Left ventricle myocardium inferior (tissue), 1 donor: Measurements from ENCODE around the gene BOC. TPM values are rescaled to one million over a fixed set of nuclear protein-coding genes. Genes with fewer than 3 reads are reported as not detected.

Experiments
- DNase-seq: peaks from one replicate; pipeline ENCODE4 v3.0.0-alpha.2; 2020
- H3K27ac ChIP-seq: fragments of 200-600 bp; replicated peaks from 2 replicates; pipeline ENCODE4 v1.8.0; 2021
- H3K27me3 ChIP-seq: fragments of 200-600 bp; 2 replicates; pipeline ENCODE4 v1.8.0; 2021; ENCODE audit warnings: low read depth
- H3K36me3 ChIP-seq: fragments of 200-600 bp; 2 replicates; pipeline ENCODE4 v1.8.0; 2021
- H3K4me1 ChIP-seq: fragments of 200-600 bp; 2 replicates; pipeline ENCODE4 v1.8.0; 2021
- H3K4me3 ChIP-seq: fragments of 200-600 bp; 2 replicates; pipeline ENCODE4 v1.8.0; 2021; ENCODE audit warnings: mild to moderate bottlenecking, moderate library complexity
- H3K9me3 ChIP-seq: fragments of 200-600 bp; replicated peaks from 2 replicates; pipeline ENCODE4 v1.8.0; 2021
- intact Hi-C: fragments of 100-400 bp; cut with micrococcal nuclease; formaldehyde crosslinking; loops from one replicate; pipeline ENCODE4 v1.11.0; 2022
- total RNA-seq: library from RNA; stranded (reverse); fragmentation: NEBNext Ultra II Directional; extraction: Animal tissue kit (Norgen Biotek cat#: 25700); gene quantifications from one replicate; pipeline ENCODE4 v1.2.1, GENCODE V29; 2021
- TF ChIP-seq, protein P1 (sequence below): fragments of 200-600 bp; IDR thresholded peaks from 2 replicates; pipeline ENCODE4 v1.8.0; 2021; ENCODE audit warnings: antibody characterized with exemption, mild to moderate bottlenecking, borderline replicate concordance
- donor health status: DM: no; HTN: yes; CAD: no; lungs with severe emphysema.

Gene BOC
- total RNA-seq, 1 donor from 2014 or later = 6.7 TPM

DNA sequence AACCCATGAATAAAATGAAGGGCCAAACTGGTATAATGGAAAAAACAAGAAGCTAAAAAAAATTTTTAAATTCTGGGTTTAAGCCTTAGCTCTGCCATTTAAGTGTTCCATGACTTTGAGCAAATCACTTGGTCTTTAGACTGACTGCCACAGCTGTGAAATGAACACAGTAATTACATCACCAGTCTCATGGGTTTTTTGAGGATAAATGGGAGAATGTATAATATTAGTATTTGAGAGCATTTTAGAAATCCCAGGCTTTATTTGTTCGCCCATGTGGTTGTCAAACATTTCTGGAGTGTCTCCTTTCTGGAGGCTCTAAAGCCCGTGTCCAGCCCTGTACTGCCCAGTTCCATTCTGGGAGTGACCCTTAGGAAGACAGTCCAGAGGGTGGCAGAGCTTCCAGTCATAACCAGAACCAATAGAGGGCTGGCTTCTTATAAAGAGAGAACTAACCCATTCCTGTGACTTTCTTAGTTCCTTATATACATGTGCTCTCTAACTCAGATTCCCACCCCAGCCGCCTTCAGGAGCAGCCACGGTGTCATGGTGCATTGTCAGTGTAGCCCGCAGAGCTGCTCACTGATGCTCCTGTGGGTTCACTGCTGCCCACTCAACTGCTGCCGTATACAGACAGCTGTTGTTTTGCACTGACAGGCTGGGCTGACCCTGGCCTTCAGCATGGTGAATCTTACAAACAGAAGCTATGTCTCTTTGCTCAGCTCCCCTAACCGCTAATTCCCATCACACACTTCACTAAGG, 44.7 kb downstream of the BOC start:
- no peak for DNase-seq
- TF ChIP-seq, protein P1, sequence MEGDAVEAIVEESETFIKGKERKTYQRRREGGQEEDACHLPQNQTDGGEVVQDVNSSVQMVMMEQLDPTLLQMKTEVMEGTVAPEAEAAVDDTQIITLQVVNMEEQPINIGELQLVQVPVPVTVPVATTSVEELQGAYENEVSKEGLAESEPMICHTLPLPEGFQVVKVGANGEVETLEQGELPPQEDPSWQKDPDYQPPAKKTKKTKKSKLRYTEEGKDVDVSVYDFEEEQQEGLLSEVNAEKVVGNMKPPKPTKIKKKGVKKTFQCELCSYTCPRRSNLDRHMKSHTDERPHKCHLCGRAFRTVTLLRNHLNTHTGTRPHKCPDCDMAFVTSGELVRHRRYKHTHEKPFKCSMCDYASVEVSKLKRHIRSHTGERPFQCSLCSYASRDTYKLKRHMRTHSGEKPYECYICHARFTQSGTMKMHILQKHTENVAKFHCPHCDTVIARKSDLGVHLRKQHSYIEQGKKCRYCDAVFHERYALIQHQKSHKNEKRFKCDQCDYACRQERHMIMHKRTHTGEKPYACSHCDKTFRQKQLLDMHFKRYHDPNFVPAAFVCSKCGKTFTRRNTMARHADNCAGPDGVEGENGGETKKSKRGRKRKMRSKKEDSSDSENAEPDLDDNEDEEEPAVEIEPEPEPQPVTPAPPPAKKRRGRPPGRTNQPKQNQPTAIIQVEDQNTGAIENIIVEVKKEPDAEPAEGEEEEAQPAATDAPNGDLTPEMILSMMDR = no peak
- H3K36me3 ChIP-seq = no peaks in the 10 kb centered on the region
- H3K4me3 ChIP-seq = no peak overlapping the region
- H3K4me1 ChIP-seq = peaks cover 18% of the 10 kb centered on the region
- intact Hi-C loops = no loop called here
- no peaks in the 10 kb centered on the region for H3K27me3 ChIP-seq
- no peak overlapping the region for H3K27ac ChIP-seq
- H3K9me3 ChIP-seq = no peaks in the 10 kb centered on the region

DNA sequence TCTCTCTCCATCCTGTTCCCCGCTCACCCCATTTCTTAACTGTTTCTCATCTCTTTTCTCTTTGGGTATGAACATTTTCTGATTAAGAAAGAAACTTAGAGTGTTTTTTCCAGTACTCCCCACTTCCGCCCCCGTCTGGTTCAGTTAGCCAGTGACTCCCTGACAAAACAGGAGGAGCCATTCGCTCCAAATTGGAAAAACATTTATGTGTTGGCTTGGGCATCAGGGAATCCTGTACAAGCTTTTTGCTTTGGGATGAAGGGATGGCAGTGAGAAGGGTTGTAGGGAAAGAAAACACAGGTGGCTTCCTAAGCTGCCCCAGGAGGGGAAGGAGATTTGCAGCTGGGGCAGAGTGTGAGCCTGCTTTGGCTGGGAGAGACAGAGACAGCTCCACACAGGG, 47.0 kb downstream of the BOC start:
- peaks cover 33% of the 10 kb centered on the region for H3K4me1 ChIP-seq
- H3K27ac ChIP-seq = no peak overlapping the region
- no peak for DNase-seq
- no peaks in the 10 kb centered on the region for H3K27me3 ChIP-seq
- intact Hi-C loops = no loop called here
- no peaks in the 10 kb centered on the region for H3K9me3 ChIP-seq
- no peaks in the 10 kb centered on the region for H3K36me3 ChIP-seq
- no peak overlapping the region for H3K4me3 ChIP-seq
- TF ChIP-seq, protein P1 = peak; percentile 8

DNA sequence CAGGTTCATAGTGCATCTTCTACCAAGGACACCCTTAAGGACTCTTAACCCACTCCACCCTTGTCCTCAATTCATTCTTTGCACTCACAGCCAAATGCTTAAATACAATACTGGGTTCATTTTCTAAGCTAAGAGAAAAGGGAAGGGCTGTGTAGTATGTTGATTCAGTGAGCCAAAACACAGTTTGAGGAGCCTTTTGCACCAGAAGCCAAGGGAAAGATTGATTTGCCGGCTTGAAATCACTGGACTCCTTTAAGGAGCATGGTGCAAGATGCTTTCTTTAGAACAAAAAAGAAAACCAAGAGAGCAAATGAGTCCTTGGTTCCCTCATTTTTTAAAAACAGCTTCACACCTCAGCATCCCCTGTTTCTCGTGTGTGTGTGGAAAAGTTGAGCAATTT, 47.8 kb downstream of the BOC start:
- Histone ChIP-seq H3K9me3 (no peaks in the 10 kb centered on the region), H3K27ac (no peak overlapping the region), H3K36me3 (no peaks in the 10 kb centered on the region), H3K4me3 (no peak overlapping the region), H3K4me1 (peaks cover 29% of the 10 kb centered on the region), H3K27me3 (no peaks in the 10 kb centered on the region)
- DNase-seq = no peak
- intact Hi-C loops = no loop called here
- TF ChIP-seq, protein P1 = no peak

DNA sequence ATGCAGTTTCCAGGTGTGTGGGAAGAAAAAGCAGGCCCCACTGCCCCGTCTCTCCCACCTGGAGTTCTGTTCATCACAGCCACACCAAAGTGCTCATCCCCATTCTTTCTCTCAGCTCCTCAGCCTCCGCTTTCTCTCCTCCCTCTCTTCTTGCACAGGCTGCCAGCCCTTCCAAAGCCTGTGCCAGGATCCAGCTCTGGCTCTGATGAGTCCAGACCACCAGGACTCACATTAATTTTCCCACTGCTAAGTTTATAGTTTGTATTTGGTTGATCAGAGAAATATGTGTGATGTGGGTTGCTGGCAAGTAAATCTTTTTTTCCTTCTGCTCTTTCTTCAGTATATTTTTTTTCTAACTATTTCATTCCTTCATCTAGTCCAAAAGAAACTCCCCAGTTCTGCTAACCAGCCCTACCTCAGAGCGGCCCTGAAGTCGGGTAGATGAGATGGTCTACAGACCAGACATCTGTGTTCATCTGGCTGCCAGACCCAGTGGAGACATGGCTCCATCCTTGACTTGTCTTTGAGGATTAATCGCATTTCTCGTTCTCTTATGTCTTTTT, 49.8 kb downstream of the BOC start:
- intact Hi-C loops = no loop called here
- H3K27me3 ChIP-seq = no peaks in the 10 kb centered on the region
- peak overlapping the region; percentile 74 for H3K27ac ChIP-seq
- TF ChIP-seq, protein P1 = no peak
- DNase-seq = no peak
- H3K36me3 ChIP-seq = no peaks in the 10 kb centered on the region
- no peak overlapping the region for H3K4me3 ChIP-seq
- H3K4me1 ChIP-seq = peaks cover 22% of the 10 kb centered on the region
- H3K9me3 ChIP-seq = no peaks in the 10 kb centered on the region

DNA sequence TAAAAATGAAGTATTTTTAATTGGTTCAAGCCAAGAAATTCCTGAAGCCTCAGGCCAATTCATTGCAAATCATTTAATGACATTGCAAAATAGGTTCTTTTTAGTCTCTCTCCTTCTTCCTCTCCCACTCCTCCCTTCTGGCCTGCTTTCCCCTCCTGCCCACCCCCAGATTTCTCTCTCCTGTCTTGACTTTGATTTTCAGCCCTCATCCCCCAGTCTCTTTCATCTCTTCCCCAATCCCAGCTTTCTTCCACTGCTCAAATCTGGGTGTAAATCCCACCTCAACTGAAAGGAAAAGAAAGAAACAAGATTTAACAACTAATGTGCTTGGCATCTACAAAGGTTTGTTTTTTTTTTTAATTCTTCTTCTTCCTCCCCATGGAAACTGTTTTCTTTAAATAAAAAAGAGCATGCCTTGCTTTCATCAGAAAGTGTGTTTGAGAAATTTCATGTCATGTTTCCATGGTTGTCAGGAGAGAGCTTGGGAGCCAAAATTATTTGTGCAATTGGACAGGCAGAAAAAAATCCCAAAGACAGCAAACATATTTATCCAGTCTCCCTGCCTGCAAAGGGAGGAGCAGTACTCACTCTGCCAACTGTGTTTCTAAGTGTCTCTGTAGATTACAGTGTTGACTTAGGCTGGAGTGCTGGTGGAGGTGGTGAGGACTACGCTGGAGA, 50.4 kb downstream of the BOC start:
- H3K4me1 ChIP-seq = peaks cover 22% of the 10 kb centered on the region
- no peak for DNase-seq

More for the DNA sequence above, 50.4 kb downstream of the BOC start:
- Histone ChIP-seq H3K27me3 (no peaks in the 10 kb centered on the region), H3K27ac (peak overlapping the region; percentile 74), H3K4me3 (no peak overlapping the region), H3K36me3 (no peaks in the 10 kb centered on the region), H3K9me3 (no peaks in the 10 kb centered on the region)
- TF ChIP-seq, protein P1 = no peak
- intact Hi-C loops = no loop called here
